ENCODE results near the gene UACA.

Gene UACA

GRCh38 chr15:70633991-70634390, 129.4 kb downstream of the UACA start:
- no peaks in the 10 kb centered on the region for H3K27me3 ChIP-seq (ENCODE audit: control insufficient read depth, insufficient read depth, low read length)
- no peak overlapping the region for H3K9ac ChIP-seq (ENCODE audit: low read length)
- H3K4me3 ChIP-seq (ENCODE audit: low read length) = no peak overlapping the region
- peaks cover 7% of the 10 kb centered on the region for H3K4me1 ChIP-seq (ENCODE audit: control insufficient read depth, insufficient read depth, low read length)
- H3K9me3 ChIP-seq (ENCODE audit: control insufficient read depth, low read length) = no peaks in the 10 kb centered on the region
- no peaks in the 10 kb centered on the region for H3K36me3 ChIP-seq (ENCODE audit: control insufficient read depth, insufficient read depth, low read length)

DNA sequence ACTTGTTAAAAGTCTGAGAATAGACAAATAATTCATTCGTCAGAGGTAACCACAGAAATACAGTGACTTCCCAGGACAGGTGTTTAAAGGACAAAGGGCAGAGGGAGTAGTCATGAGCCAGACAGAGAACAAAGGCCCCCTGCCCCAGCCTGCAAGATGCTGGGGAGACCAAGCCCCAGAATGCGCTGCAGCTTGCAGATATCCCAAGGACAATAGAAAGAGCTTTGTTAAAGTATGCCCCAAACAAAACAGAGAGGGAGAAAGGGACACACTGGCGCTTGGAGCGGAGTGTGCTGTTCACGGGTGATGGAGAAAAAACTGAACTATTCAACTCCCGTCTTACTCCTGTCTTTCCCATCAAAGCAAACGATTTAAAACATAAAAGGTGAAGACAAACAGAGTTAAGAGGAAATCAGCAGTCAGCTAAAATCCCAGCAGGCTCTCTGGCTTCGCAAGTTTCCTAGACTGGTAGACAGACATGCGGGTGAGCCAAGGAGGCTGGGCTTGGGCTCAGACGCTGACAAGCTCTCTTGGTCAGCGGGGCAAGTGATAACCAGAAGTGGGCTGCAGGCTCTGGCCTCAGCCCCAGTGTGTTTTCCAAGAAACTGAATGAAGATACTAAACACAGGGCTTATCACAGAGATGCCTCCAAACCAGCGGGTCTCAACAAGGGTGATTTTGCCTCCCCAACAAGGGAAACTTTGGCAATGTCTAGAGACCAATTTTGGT, 130.1 kb downstream of the UACA start:
- H3K36me3 ChIP-seq (ENCODE audit: control insufficient read depth, insufficient read depth, low read length) = no peaks in the 10 kb centered on the region
- H3K9ac ChIP-seq (ENCODE audit: low read length) = no peak overlapping the region
- peaks cover 7% of the 10 kb centered on the region for H3K4me1 ChIP-seq (ENCODE audit: control insufficient read depth, insufficient read depth, low read length)
- no peak overlapping the region for H3K4me3 ChIP-seq (ENCODE audit: low read length)
- H3K27me3 ChIP-seq (ENCODE audit: control insufficient read depth, insufficient read depth, low read length) = no peaks in the 10 kb centered on the region
- H3K9me3 ChIP-seq (ENCODE audit: control insufficient read depth, low read length) = no peaks in the 10 kb centered on the region

DNA sequence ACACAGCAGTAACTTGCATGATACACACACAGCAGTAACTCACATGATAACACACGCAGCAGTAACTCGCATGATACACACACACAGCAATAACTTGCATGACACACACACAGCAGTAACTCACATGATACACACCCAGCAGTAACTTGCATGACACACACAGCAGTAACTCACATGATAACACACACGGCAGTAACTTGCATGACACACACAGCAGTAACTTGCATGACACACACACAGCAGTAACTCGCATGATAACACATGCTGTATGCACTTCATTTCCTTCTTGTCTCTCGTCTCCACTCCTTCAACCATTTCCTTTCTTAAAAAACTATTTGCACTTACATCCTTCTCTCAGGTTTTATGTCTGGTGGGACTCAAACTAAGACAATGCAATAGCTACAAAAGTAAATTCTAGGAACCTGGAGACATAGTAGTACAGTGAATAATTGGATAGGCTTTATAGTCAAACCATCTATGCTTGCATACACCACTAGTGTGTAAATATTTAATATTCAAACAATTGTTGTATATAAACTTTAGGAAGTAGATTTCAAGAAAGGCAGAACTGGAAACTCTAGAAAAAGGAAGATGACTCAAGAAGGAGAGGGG, 130.8 kb downstream of the UACA start:
- Histone ChIP-seq H3K4me1 (ENCODE audit: control insufficient read depth, insufficient read depth, low read length) (peaks cover 7% of the 10 kb centered on the region), H3K27me3 (ENCODE audit: control insufficient read depth, insufficient read depth, low read length) (no peaks in the 10 kb centered on the region), H3K9me3 (ENCODE audit: control insufficient read depth, low read length) (no peaks in the 10 kb centered on the region), H3K36me3 (ENCODE audit: control insufficient read depth, insufficient read depth, low read length) (no peaks in the 10 kb centered on the region), H3K9ac (ENCODE audit: low read length) (no peak overlapping the region), H3K4me3 (ENCODE audit: low read length) (no peak overlapping the region)

GRCh38 chr15:70632079-70632478, 131.3 kb downstream of the UACA start:
- no peaks in the 10 kb centered on the region for H3K9me3 ChIP-seq (ENCODE audit: control insufficient read depth, low read length)
- peaks cover 7% of the 10 kb centered on the region for H3K4me1 ChIP-seq (ENCODE audit: control insufficient read depth, insufficient read depth, low read length)
- no peaks in the 10 kb centered on the region for H3K36me3 ChIP-seq (ENCODE audit: control insufficient read depth, insufficient read depth, low read length)
- H3K27me3 ChIP-seq (ENCODE audit: control insufficient read depth, insufficient read depth, low read length) = no peaks in the 10 kb centered on the region
- no peak overlapping the region for H3K4me3 ChIP-seq (ENCODE audit: low read length)
- H3K9ac ChIP-seq (ENCODE audit: low read length) = no peak overlapping the region

DNA sequence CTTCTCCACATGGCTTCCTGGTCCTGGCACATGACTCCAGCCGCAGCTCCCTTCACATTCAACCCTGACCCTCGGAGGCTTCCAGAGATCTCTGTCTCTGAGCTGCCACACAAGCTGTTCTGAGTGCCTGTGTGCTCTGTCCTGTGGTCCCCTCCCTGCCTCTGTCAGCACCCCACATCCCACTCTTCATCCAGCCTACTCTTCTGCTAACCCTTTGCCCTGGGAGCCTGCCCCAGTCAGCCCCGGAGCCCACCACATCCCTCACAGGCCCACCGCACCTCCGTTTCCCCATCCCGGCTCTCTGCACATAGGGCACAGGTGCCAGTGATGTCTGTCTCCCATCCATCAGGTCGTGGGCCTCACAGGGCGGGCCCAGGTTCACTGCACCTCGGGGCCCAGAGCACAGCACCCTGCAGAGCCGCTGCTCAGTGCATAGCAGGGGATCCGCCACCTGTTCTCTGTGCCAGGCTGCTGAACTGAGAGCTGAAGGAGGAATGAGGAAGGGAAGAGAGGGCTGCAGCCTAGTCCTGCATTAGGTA, 133.6 kb downstream of the UACA start:
- Histone ChIP-seq H3K4me1 (ENCODE audit: control insufficient read depth, insufficient read depth, low read length) (peaks cover 7% of the 10 kb centered on the region), H3K9me3 (ENCODE audit: control insufficient read depth, low read length) (no peaks in the 10 kb centered on the region)

DNA sequence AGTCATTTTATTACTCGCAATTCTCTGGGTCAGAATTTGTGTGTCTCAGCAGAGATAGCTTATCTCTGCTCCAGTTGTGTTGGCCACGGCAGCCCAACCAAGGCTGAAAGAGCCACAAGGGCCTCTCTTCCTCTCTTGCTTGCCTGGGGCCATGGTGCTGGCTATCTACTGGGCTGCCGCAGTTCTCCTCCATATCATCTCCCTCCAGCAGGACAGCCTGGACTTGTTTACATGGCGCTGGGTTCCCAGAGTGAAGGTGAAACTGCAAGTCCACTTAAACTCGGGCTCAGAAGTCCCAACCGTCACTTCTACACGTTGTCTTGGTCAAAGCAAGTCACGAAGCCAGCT, 134.8 kb downstream of the UACA start:
- no peaks in the 10 kb centered on the region for H3K27me3 ChIP-seq (ENCODE audit: control insufficient read depth, insufficient read depth, low read length)
- H3K4me1 ChIP-seq (ENCODE audit: control insufficient read depth, insufficient read depth, low read length) = peaks cover 6% of the 10 kb centered on the region
- H3K9ac ChIP-seq (ENCODE audit: low read length) = no peak overlapping the region
- no peak overlapping the region for H3K4me3 ChIP-seq (ENCODE audit: low read length)
- no peaks in the 10 kb centered on the region for H3K9me3 ChIP-seq (ENCODE audit: control insufficient read depth, low read length)
- H3K36me3 ChIP-seq (ENCODE audit: control insufficient read depth, insufficient read depth, low read length) = no peaks in the 10 kb centered on the region

More for the DNA sequence above, 133.6 kb downstream of the UACA start:
- no peaks in the 10 kb centered on the region for H3K36me3 ChIP-seq (ENCODE audit: control insufficient read depth, insufficient read depth, low read length)
- no peak overlapping the region for H3K9ac ChIP-seq (ENCODE audit: low read length)
- no peak overlapping the region for H3K4me3 ChIP-seq (ENCODE audit: low read length)
- no peaks in the 10 kb centered on the region for H3K27me3 ChIP-seq (ENCODE audit: control insufficient read depth, insufficient read depth, low read length)

GRCh38 chr15:70627734-70628548, 135.4 kb downstream of the UACA start:
- H3K36me3 ChIP-seq (ENCODE audit: control insufficient read depth, insufficient read depth, low read length) = no peaks in the 10 kb centered on the region
- peaks cover under 1% of the 10 kb centered on the region for H3K4me1 ChIP-seq (ENCODE audit: control insufficient read depth, insufficient read depth, low read length)
- no peak overlapping the region for H3K4me3 ChIP-seq (ENCODE audit: low read length)
- H3K9ac ChIP-seq (ENCODE audit: low read length) = no peak overlapping the region
- H3K9me3 ChIP-seq (ENCODE audit: control insufficient read depth, low read length) = no peaks in the 10 kb centered on the region
- no peaks in the 10 kb centered on the region for H3K27me3 ChIP-seq (ENCODE audit: control insufficient read depth, insufficient read depth, low read length)

DNA sequence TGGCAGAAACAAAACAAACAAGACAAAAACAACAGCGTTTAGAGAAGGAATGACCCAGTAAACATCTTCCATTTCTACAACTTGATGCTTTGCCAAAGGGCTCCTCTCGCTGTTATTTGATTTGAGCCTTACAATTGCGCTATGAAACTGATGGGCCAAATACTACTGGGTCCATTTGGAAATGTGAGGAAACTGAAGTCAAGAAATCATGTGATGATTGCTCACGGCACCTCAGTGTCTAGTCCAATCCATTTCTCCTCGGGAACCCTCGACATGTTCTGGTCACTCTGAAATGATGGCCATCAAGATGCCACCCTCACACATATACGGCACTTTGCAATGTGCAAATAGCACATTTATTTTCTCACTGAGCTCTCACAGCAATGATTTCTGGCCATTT, 136.0 kb downstream of the UACA start:
- no peak overlapping the region for H3K4me3 ChIP-seq (ENCODE audit: low read length)
- no peaks in the 10 kb centered on the region for H3K27me3 ChIP-seq (ENCODE audit: control insufficient read depth, insufficient read depth, low read length)
- H3K9me3 ChIP-seq (ENCODE audit: control insufficient read depth, low read length) = no peaks in the 10 kb centered on the region
- H3K9ac ChIP-seq (ENCODE audit: low read length) = no peak overlapping the region
- no peaks in the 10 kb centered on the region for H3K36me3 ChIP-seq (ENCODE audit: control insufficient read depth, insufficient read depth, low read length)
- H3K4me1 ChIP-seq (ENCODE audit: control insufficient read depth, insufficient read depth, low read length) = no peaks in the 10 kb centered on the region

DNA sequence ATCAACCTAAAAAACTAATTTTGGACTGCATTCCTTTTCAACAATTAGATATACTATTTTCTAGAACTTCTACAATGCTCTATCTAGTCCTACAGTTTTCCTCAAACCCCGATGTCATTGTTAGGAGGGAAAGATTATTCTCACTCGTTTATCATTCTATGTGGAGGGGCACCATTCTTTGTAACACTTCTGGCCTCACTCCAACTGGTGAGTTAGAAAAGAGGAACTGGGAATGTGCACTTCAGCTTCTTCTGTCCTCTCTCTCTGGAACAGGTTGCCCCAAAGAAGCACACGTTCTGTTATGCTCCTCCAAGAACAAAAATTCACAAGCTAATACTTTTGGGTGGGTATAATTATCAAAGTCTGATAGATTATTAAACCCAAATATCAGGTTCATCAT, 137.9 kb downstream of the UACA start:
- Histone ChIP-seq H3K4me1 (ENCODE audit: control insufficient read depth, insufficient read depth, low read length) (no peaks in the 10 kb centered on the region), H3K27me3 (ENCODE audit: control insufficient read depth, insufficient read depth, low read length) (no peaks in the 10 kb centered on the region)

GRCh38 chr15:70625011-70625410, 138.3 kb downstream of the UACA start:
- Histone ChIP-seq H3K27me3 (ENCODE audit: control insufficient read depth, insufficient read depth, low read length) (no peaks in the 10 kb centered on the region), H3K4me3 (ENCODE audit: low read length) (no peak overlapping the region), H3K4me1 (ENCODE audit: control insufficient read depth, insufficient read depth, low read length) (no peaks in the 10 kb centered on the region), H3K9ac (ENCODE audit: low read length) (no peak overlapping the region), H3K9me3 (ENCODE audit: control insufficient read depth, low read length) (no peaks in the 10 kb centered on the region), H3K36me3 (ENCODE audit: control insufficient read depth, insufficient read depth, low read length) (no peaks in the 10 kb centered on the region)

More for the DNA sequence above, 137.9 kb downstream of the UACA start:
- H3K4me3 ChIP-seq (ENCODE audit: low read length) = no peak overlapping the region
- no peaks in the 10 kb centered on the region for H3K36me3 ChIP-seq (ENCODE audit: control insufficient read depth, insufficient read depth, low read length)
- H3K9me3 ChIP-seq (ENCODE audit: control insufficient read depth, low read length) = no peaks in the 10 kb centered on the region
- H3K9ac ChIP-seq (ENCODE audit: low read length) = no peak overlapping the region

- Histone ChIP-seq H3K9me3 (ENCODE audit: control insufficient read depth, low read length) (no peaks in the 10 kb centered on the region), H3K4me1 (ENCODE audit: control insufficient read depth, insufficient read depth, low read length) (no peaks in the 10 kb centered on the region), H3K27me3 (ENCODE audit: control insufficient read depth, insufficient read depth, low read length) (no peaks in the 10 kb centered on the region), H3K4me3 (ENCODE audit: low read length) (no peak overlapping the region), H3K9ac (ENCODE audit: low read length) (no peak overlapping the region), H3K36me3 (ENCODE audit: control insufficient read depth, insufficient read depth, low read length) (no peaks in the 10 kb centered on the region)
These were observed 144.4 kb downstream of the UACA start for GRCh38 chr15:70618929-70619328.

DNA sequence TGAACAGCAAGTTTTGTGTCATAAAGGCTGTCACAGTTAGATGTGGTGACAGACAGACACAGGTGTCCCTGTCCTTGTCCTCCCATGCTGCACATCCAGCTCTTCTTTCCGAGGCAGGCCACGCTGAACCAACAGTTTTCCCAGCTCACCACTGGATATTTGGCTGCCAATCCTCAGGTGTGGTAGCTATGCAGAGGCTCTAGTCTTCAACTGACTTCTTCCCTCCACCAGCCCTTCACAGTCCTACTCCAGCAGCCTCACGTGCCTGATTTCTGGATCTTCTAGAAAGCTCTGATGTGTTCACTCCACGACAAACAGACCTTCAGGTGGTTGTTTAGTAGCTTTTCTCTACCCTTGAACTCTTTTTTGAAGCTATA, 145.5 kb downstream of the UACA start:
- H3K27me3 ChIP-seq (ENCODE audit: control insufficient read depth, insufficient read depth, low read length) = no peaks in the 10 kb centered on the region
- no peaks in the 10 kb centered on the region for H3K4me1 ChIP-seq (ENCODE audit: control insufficient read depth, insufficient read depth, low read length)
- H3K36me3 ChIP-seq (ENCODE audit: control insufficient read depth, insufficient read depth, low read length) = no peaks in the 10 kb centered on the region
- no peaks in the 10 kb centered on the region for H3K9me3 ChIP-seq (ENCODE audit: control insufficient read depth, low read length)
- no peak overlapping the region for H3K9ac ChIP-seq (ENCODE audit: low read length)
- no peak overlapping the region for H3K4me3 ChIP-seq (ENCODE audit: low read length)

Measured in mucosa of stomach (tissue), 1 donor.